Adrenal gland (tissue), 12 donors: Measurements from ENCODE around the gene LRP1B. TPM values are rescaled to one million over a fixed set of nuclear protein-coding genes. Genes with fewer than 3 reads are reported as not detected.

Experiments
- DNase-seq, 7 donors: peaks; one replicate each; pipeline ENCODE4 v3.0.0-alpha.2; 2019 to 2020
- H3K27ac ChIP-seq, 5 donors: fragments of 200-600 bp; sonication (generic) in 4 of 5; 1 replicate in 3 of 5; 2 replicates in 2 of 5; pipeline versions ENCODE4 v1.5.1 to v1.8.0; 2016 to 2020; ENCODE audit warnings: mild to moderate bottlenecking in 1 of 5
- H3K27me3 ChIP-seq: fragments of 200-600 bp; 2 replicates; pipeline ENCODE4 v1.8.0; 2021
- H3K36me3 ChIP-seq, 2 donors: fragments of 200-600 bp; replicated peaks in 1 of 2; 1 replicate in 1 of 2; 2 replicates in 1 of 2; pipeline versions ENCODE4 v1.5.1 to v1.8.0; 2018 to 2022
- H3K4me1 ChIP-seq, 2 donors: fragments of 200-600 bp; replicated peaks in 1 of 2; 1 replicate in 1 of 2; 2 replicates in 1 of 2; pipeline versions ENCODE4 v1.5.1 to v1.8.0; 2018 to 2021
- H3K4me3 ChIP-seq, 4 donors: fragments of 200-600 bp; sonication (generic) in 3 of 4; one replicate each; pipeline ENCODE4 v1.5.1; 2016 to 2018
- H3K9me3 ChIP-seq, 3 donors: fragments of 200-600 bp; sonication (generic) in 1 of 3; replicated peaks in 1 of 3; 1 replicate in 2 of 3; 2 replicates in 1 of 3; pipeline versions ENCODE4 v1.5.1 to v1.8.0; 2016 to 2021
- POLR2A ChIP-seq, 2 donors: fragments of 450-650 bp; IDR thresholded peaks; one replicate each; pipeline ENCODE4 v1.6.1; 2017; ENCODE audit warnings: antibody characterized with exemption in 2 of 2, mild to moderate bottlenecking in 2 of 2, moderate library complexity in 1 of 2
- WGBS, 4 donors: extraction: QIAGEN DNeasy Blood & Tissue Kit in 2 of 4; methylation state at CpG; one replicate each; pipeline versions ENCODE4 v1.1.5 to v1.1.7; 2013 to 2017; 5-methylcytosine and 5-hydroxymethylcytosine counted together
- intact Hi-C, 2 donors: fragments of 100-400 bp; cut with DNase I; formaldehyde crosslinking; loops; one replicate each; pipeline versions ENCODE4 v1.14.1 to v1.15.0; 2022 to 2023
- polyA plus RNA-seq, 3 donors: library from polyadenylated mRNA; stranded (reverse); fragments of 200-250 nt in 2 of 3; fragments of 350-450 nt in 1 of 3; fragmentation: Illumina TruSeq in 1 of 3; extraction: RNeasy Lipid Tissue Mini Kit (QIAGEN cat#74804) in 1 of 3; gene quantifications; one replicate each; pipeline ENCODE4 v1.2.3, GENCODE V29; 2013 to 2014
- total RNA-seq, 9 donors: library from RNA; depleted of rRNA in 4 of 9; stranded (reverse); fragments of >200 nt in 4 of 9; fragments of 120-200 nt in 1 of 9; fragmentation: NEBNext Ultra II Directional in 1 of 9; extraction: Animal tissue kit (Norgen Biotek cat#: 25700) in 1 of 9; gene quantifications; one replicate each; pipeline versions ENCODE4 v1.1.0 to v1.2.4, GENCODE V29; 2013 to 2023
- TF ChIP-seq, protein P1 (sequence below), 6 experiments: fragments of 450-650 bp in 4 of 6; fragments of 200-600 bp in 2 of 6; sonication (generic) in 1 of 6; IDR thresholded peaks; 1 replicate in 5 of 6; 2 replicates in 1 of 6; pipeline versions ENCODE4 v1.5.1 to v1.8.0; 2016 to 2021; ENCODE audit warnings: antibody characterized with exemption in 6 of 6, mild to moderate bottlenecking in 2 of 6, moderate library complexity in 1 of 6
- donor health status: healthy with polysubstance abuse.
- donor health status: Bipolar disorder and iron deficiency.
- donor health status: DM: yes; HTN: yes; CAD: no.
- donor health status: DM: no; HTN: no; CAD: no.
- donor health status: DM: no; HTN: no; CAD: no.
- donor health status: DM: yes; HTN: yes; CAD: no.

Gene LRP1B
- total and polyA plus RNA-seq, 12 donors: 0.84 to 5.4 (median 2.1) TPM

DNA sequence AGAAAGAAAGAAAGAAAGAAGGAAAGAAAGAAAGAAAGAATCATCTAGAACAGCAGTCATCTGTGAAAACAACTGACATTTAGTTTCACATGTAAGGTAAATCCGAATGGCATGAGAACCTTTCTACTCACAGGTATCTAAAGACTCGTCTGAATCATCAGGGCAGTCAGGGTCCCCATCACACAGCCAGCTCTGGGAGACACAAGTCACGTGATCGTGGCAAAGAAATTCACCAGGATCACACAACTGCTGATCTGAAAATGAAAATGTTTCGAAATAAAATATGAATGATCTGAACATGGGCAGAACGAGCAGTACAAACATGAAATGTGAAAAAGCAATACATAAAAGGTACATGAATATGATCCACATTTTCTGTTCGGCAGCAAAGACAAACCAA is 320.7 kb downstream of the LRP1B start:
- H3K27ac ChIP-seq: no peak overlapping the region
- intact Hi-C loops: no loop called here
- no peak for DNase-seq
- no peaks in the 10 kb centered on the region for H3K36me3 ChIP-seq
- H3K4me3 ChIP-seq: no peak overlapping the region
- WGBS, 4 donors: 73 to 87% (median 74%) methylated on average over 7 of the region's 7 CpGs
- H3K27me3 ChIP-seq: no peaks in the 10 kb centered on the region
- no peak for TF ChIP-seq POLR2A (IDR thresholded peaks at IDR 0.05)
- TF ChIP-seq, protein P1, sequence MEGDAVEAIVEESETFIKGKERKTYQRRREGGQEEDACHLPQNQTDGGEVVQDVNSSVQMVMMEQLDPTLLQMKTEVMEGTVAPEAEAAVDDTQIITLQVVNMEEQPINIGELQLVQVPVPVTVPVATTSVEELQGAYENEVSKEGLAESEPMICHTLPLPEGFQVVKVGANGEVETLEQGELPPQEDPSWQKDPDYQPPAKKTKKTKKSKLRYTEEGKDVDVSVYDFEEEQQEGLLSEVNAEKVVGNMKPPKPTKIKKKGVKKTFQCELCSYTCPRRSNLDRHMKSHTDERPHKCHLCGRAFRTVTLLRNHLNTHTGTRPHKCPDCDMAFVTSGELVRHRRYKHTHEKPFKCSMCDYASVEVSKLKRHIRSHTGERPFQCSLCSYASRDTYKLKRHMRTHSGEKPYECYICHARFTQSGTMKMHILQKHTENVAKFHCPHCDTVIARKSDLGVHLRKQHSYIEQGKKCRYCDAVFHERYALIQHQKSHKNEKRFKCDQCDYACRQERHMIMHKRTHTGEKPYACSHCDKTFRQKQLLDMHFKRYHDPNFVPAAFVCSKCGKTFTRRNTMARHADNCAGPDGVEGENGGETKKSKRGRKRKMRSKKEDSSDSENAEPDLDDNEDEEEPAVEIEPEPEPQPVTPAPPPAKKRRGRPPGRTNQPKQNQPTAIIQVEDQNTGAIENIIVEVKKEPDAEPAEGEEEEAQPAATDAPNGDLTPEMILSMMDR (IDR thresholded peaks at IDR 0.05): no peak
- H3K9me3 ChIP-seq: no peaks in the 10 kb centered on the region
- no peaks in the 10 kb centered on the region for H3K4me1 ChIP-seq

DNA sequence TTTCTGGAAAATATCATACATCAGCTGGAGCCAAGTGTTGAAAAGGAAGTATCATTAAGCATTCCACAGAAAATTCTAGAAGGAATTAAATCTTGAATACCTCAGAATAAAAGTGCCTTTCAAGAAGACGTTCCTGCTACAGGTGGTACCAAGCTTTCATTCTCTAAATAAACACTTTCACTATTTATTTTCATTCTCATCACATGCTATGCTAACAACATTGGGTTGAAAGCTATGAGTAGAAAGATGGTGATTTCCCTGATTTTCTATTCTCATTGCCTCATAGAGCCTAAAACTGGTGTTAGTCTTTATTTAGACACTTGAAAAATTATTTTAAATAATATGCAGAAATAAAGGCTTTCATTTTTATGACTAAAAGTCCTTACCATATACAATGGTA is 324.7 kb downstream of the LRP1B start:
- 52 to 80% (median 65%) methylated on average over 1 of the region's 1 CpG for WGBS, 4 donors
- no peak for TF ChIP-seq POLR2A (IDR thresholded peaks at IDR 0.05)
- TF ChIP-seq, protein P1 (IDR thresholded peaks at IDR 0.05): no peak

DNA sequence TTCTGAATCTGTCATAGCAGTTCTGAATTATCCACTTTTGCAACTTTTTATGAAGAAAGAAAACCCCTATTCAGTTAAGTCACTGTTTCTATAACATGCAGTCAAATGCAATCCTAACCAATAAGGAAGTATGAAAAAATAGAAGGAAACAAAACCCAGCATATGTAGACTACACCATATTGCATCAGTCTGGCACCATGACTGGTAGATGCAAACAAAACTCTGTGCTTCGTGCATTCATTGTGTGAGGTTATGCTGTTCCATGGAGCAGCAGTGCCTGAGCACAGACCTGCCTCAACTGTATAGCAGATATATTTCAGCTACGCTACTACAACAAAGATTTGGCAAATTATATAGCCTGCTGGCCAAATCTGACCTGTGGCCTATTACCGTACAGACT is 325.5 kb downstream of the LRP1B start:
- 84 to 92% (median 89%) methylated on average over 3 of the region's 3 CpGs for WGBS, 4 donors
- Histone ChIP-seq H3K36me3 (no peaks in the 10 kb centered on the region), H3K27me3 (no peaks in the 10 kb centered on the region), H3K4me3 (no peak overlapping the region), H3K9me3 (no peaks in the 10 kb centered on the region), H3K27ac (no peak overlapping the region), H3K4me1 (no peaks in the 10 kb centered on the region)
- no peak for TF ChIP-seq POLR2A (IDR thresholded peaks at IDR 0.05)
- TF ChIP-seq, protein P1 (IDR thresholded peaks at IDR 0.05): no peak
- DNase-seq: no peak
- intact Hi-C loops: no loop called here

More for the DNA sequence above, 324.7 kb downstream of the LRP1B start:
- intact Hi-C loops: no loop called here
- Histone ChIP-seq H3K27me3 (no peaks in the 10 kb centered on the region), H3K36me3 (no peaks in the 10 kb centered on the region), H3K9me3 (no peaks in the 10 kb centered on the region), H3K27ac (no peak overlapping the region), H3K4me1 (no peaks in the 10 kb centered on the region), H3K4me3 (no peak overlapping the region)
- DNase-seq: no peak

DNA sequence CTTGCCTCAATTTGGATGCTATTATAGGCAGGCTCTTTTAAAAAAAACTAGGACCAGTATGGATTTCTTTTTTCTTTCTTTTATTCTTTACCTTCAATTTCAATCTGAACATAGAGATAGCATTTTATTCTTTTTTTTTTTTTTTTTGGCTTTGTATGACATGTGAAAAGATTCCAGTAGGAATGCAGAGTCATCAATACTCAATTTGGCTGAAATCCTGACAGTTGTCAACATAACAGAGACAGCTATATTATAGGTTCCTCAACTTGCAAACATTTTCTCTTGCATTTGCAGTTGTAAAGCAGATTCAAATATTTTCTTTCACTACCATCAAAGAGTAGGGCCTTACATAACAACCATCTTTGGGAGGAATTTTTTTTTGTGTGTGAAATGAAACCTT is 334.4 kb downstream of the LRP1B start:
- H3K9me3 ChIP-seq: no peaks in the 10 kb centered on the region
- no peak for DNase-seq
- TF ChIP-seq, protein P1 (IDR thresholded peaks at IDR 0.05): no peak
- no peak for TF ChIP-seq POLR2A (IDR thresholded peaks at IDR 0.05)
- H3K4me1 ChIP-seq: no peaks in the 10 kb centered on the region
- no peak overlapping the region for H3K4me3 ChIP-seq
- no peaks in the 10 kb centered on the region for H3K27me3 ChIP-seq
- no peaks in the 10 kb centered on the region for H3K36me3 ChIP-seq
- H3K27ac ChIP-seq: no peak overlapping the region
- intact Hi-C loops: no loop called here
